GM21390 (cell line): ENCODE measurements around the gene PAK4.

Experiments
- ATAC-seq: cut with Tn5 transposase; IDR thresholded peaks from one replicate; pipeline ENCODE4 v1.9.1; 2021; ENCODE audit not compliant: unreplicated experiment

Gene PAK4

GRCh38 chr19:39177736-39178135, 52.1 kb downstream of the PAK4 start:
- no peak for ATAC-seq

DNA sequence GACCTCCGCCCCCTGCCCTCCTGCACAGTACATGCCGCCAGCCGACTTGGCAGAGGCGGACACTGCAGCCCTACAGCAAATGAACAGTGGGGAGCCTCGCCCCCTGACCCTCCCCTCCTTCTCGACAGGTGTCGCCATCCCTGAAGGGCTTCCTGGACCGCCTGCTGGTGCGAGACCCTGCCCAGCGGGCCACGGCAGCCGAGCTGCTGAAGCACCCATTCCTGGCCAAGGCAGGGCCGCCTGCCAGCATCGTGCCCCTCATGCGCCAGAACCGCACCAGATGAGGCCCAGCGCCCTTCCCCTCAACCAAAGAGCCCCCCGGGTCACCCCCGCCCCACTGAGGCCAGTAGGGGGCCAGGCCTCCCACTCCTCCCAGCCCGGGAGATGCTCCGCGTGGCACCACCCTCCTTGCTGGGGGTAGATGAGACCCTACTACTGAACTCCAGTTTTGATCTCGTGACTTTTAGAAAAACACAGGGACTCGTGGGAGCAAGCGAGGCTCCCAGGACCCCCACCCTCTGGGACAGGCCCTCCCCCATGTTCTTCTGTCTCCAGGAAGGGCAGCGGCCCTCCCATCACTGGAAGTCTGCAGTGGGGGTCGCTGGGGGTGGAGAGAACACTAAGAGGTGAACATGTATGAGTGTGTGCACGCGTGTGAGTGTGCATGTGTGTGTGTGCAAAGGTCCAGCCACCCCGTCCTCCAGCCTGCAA, 52.9 kb downstream of the PAK4 start:
- ATAC-seq, result no peak

GRCh38 chr19:39179754-39180153, 54.2 kb downstream of the PAK4 start:
- no peak for ATAC-seq

DNA sequence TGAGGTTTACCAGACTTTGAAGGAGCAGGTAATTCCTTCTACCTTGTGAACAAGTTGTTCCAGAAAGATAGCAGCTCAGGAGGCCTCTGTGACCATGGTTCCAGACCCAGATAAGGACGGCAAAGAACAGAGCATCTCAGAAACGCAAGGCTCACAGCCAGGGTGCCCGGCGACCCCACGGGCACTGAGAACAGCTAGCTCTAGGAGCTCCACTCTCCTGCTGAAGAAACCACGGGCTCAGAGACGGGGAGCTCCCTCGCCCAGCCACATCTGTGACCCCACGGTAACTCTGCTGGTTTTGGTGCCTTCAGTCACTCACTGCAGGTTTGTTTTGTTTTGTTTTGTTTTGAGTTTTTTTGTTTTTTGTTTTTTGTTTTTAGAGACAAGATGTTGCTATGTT, 55.2 kb downstream of the PAK4 start:
- ATAC-seq, result no peak

GRCh38 chr19:39181500-39182173, 56.1 kb downstream of the PAK4 start:
- no peak for ATAC-seq

DNA sequence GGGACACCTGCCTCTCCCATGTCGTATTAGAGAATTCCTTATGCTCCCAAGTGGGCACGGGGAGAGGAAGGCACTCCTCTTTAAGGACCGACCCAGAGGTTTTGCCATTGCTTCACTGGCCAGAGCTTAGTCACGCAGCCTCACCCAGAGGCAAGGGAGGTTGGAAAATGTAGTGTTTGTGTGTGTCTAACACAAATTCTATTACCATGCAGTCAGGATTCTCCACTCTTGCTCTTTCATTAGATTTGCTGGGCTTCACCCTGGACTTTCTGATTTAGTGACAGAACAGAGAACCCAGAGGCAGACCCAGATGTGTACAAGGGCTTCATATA, 56.6 kb downstream of the PAK4 start:
- ATAC-seq, result no peak

- ATAC-seq, result no peak
These were observed 57.5 kb downstream of the PAK4 start for GRCh38 chr19:39183104-39183503.

- no peak for ATAC-seq
These were observed 60.8 kb downstream of the PAK4 start for GRCh38 chr19:39186391-39186790.

DNA sequence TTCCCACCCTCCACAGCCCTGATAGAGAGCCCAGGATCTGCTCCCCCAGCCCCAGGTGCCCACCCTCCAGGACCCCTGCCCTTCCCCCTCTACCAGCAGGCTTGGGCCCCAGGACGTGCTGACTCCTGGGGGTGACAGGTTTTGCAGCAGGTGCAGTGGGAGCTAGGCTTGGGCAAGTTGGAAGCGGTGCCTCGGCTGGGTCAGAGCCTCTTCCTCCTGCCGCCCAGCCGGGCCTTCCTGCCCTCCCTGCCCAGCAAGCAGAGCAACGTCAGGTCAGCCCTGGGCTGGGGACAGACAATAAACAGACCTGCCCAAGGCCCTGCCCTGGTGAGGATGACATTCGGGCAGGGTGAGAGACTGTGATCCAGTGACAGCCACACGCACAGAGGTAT, 62.0 kb downstream of the PAK4 start:
- no peak for ATAC-seq

GRCh38 chr19:39188960-39189359, 63.4 kb downstream of the PAK4 start:
- ATAC-seq, result no peak

GRCh38 chr19:39190768-39191167, 65.2 kb downstream of the PAK4 start:
- ATAC-seq, result no peak

- no peak for ATAC-seq
These were observed 67.3 kb downstream of the PAK4 start for GRCh38 chr19:39192846-39193245.

GRCh38 chr19:39193803-39194202, 68.2 kb downstream of the PAK4 start:
- no peak for ATAC-seq

GRCh38 chr19:39194832-39195542, 69.4 kb downstream of the PAK4 start:
- no peak for ATAC-seq

GRCh38 chr19:39195755-39196154, 70.2 kb downstream of the PAK4 start:
- no peak for ATAC-seq

- no peak for ATAC-seq
These were observed 70.7 kb downstream of the PAK4 start for GRCh38 chr19:39196320-39196719.

GRCh38 chr19:39196860-39197562, 71.4 kb downstream of the PAK4 start, which contains the start of gene NCCRP1:
Gene NCCRP1, plus strand, starts transcription at chr19:39196964. Its CDS starts 19 bp downstream, at chr19:39196983.
- ATAC-seq, result no peak

DNA sequence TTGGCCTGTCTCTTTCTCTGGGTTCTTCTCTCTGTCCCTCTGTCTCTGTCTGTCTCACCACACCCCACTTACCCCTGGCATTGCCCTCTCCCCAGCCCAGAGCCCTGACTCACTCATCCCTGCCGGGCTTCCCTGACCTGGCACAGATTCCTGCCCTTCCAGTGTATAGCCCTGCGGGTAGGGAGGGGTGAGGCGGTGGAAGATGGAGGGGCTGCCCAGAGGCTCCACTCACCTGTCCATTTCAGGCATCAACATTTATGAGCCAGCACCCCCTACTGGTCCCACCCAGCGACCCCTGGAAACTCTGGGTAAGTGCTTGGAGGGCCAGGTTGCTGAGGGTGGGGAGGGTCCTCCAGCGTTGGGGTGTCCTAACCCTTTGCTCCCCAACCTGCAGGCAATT, 72.2 kb downstream of the PAK4 start:
- ATAC-seq, result no peak

- ATAC-seq, result no peak
These were observed 73.4 kb downstream of the PAK4 start for GRCh38 chr19:39199025-39199424.

GRCh38 chr19:39200066-39200802, 74.6 kb downstream of the PAK4 start:
- ATAC-seq, result no peak

GRCh38 chr19:39200803-39201115, 75.2 kb downstream of the PAK4 start:
- no peak for ATAC-seq
